CD14-positive monocyte (primary cell): ENCODE results near the gene ALDH2. TPM values are rescaled to one million over a fixed set of nuclear protein-coding genes. Genes with fewer than 3 reads are reported as not detected.
"Not testable (repeated sequence)": the region's sequence is repeated elsewhere in the genome, so short reads cannot be mapped to it uniquely, and the experiment has no call there.

Experiments used
- DNase-seq, 3 donors: peaks; one replicate each; pipeline ENCODE4 v3.0.0-alpha.2; 2011 to 2022
- H2AFZ ChIP-seq: 2 replicates; pipeline ENCODE4 v1.6.0; 2012; ENCODE audit warnings: mild to moderate bottlenecking, low read depth, low read length, inconsistent platforms; ENCODE audit not compliant: insufficient read depth, poor library complexity, severe bottlenecking
- H3K27ac ChIP-seq, 2 donors: 1 replicate in 1 of 2; 2 replicates in 1 of 2; pipeline ENCODE4 v1.5.1; 2012 to 2013; ENCODE audit warnings: low read length in 2 of 2, control low read depth in 1 of 2, inconsistent platforms in 1 of 2, low read depth in 1 of 2, mild to moderate bottlenecking in 1 of 2
- H3K27me3 ChIP-seq, 2 donors: one replicate each; pipeline versions ENCODE4 v1.6.0 to v1.6.1; 2011 to 2013; ENCODE audit warnings: low read length in 2 of 2; ENCODE audit not compliant: control insufficient read depth in 2 of 2, insufficient read depth in 2 of 2
- H3K36me3 ChIP-seq, 2 donors: replicated peaks in 1 of 2; 1 replicate in 1 of 2; 2 replicates in 1 of 2; pipeline versions ENCODE4 v1.5.1 to v1.6.1; 2012 to 2013; ENCODE audit warnings: low read length in 2 of 2, control low read depth in 1 of 2, inconsistent platforms in 1 of 2, mild to moderate bottlenecking in 1 of 2; ENCODE audit not compliant: insufficient read depth in 2 of 2, control insufficient read depth in 1 of 2
- H3K4me1 ChIP-seq, 2 donors: 1 replicate in 1 of 2; 2 replicates in 1 of 2; pipeline versions ENCODE4 v1.5.1 to v1.6.1; 2012 to 2013; ENCODE audit warnings: low read length in 2 of 2, control low read depth in 1 of 2, inconsistent platforms in 1 of 2, mild to moderate bottlenecking in 1 of 2, moderate library complexity in 1 of 2; ENCODE audit not compliant: insufficient read depth in 2 of 2, control insufficient read depth in 1 of 2
- H3K4me2 ChIP-seq: replicated peaks from 2 replicates; pipeline ENCODE3; 2012; ENCODE audit warnings: low read length, moderate library complexity, mild to moderate bottlenecking; ENCODE audit not compliant: poor library complexity, severe bottlenecking; ENCODE audit errors: extremely low read depth
- H3K4me3 ChIP-seq, 3 experiments: fragments of 200-600 bp in 1 of 3; sonication (generic) in 1 of 3; replicated peaks in 1 of 3; 1 replicate in 2 of 3; 2 replicates in 1 of 3; pipeline ENCODE4 v1.5.1; 2011 to 2013; ENCODE audit warnings: low read length in 3 of 3, mild to moderate bottlenecking in 3 of 3, control low read depth in 2 of 3, low read depth in 2 of 3, inconsistent platforms in 1 of 3, moderate library complexity in 1 of 3
- H3K79me2 ChIP-seq: 2 replicates; pipeline ENCODE4 v1.6.0; 2012; ENCODE audit warnings: mild to moderate bottlenecking, control low read depth, inconsistent platforms, low read length, moderate library complexity; ENCODE audit not compliant: insufficient read depth
- H3K9ac ChIP-seq: 2 replicates; pipeline ENCODE4 v1.6.0; 2017; ENCODE audit warnings: low read length, mild to moderate bottlenecking; ENCODE audit not compliant: insufficient read depth, poor library complexity, severe bottlenecking
- H3K9me3 ChIP-seq, 2 donors: replicated peaks in 1 of 2; 1 replicate in 1 of 2; 2 replicates in 1 of 2; pipeline versions ENCODE4 v1.5.1 to v1.6.1; 2012 to 2013; ENCODE audit warnings: low read length in 2 of 2, control low read depth in 1 of 2; ENCODE audit not compliant: control insufficient read depth in 1 of 2, insufficient read depth in 1 of 2
- H4K20me1 ChIP-seq: 2 replicates; pipeline ENCODE4 v1.6.0; 2012; ENCODE audit warnings: mild to moderate bottlenecking, low read length, control low read depth, moderate library complexity; ENCODE audit not compliant: insufficient read depth
- H3K27ac Mint-ChIP-seq, 7 donors: one replicate each; pipeline ENCODE4 v1.8.0; 2020; ENCODE audit warnings: mild to moderate bottlenecking in 7 of 7, mixed read lengths in 7 of 7, moderate library complexity in 6 of 7, inconsistent platforms in 2 of 7
- H3K27me3 Mint-ChIP-seq, 3 donors: one replicate each; pipeline ENCODE4 v1.8.0; 2021 to 2022; ENCODE audit warnings: low read depth in 3 of 3, mild to moderate bottlenecking in 3 of 3, mixed read lengths in 3 of 3, moderate library complexity in 3 of 3, inconsistent platforms in 1 of 3
- H3K36me3 Mint-ChIP-seq, 2 donors: one replicate each; pipeline ENCODE4 v1.8.0; 2020; ENCODE audit warnings: mixed read lengths in 2 of 2, inconsistent platforms in 1 of 2, mild to moderate bottlenecking in 1 of 2
- H3K4me1 Mint-ChIP-seq: one replicate; pipeline ENCODE4 v1.8.0; 2020; ENCODE audit warnings: mild to moderate bottlenecking, mixed read lengths
- H3K4me3 Mint-ChIP-seq, 2 donors: one replicate each; pipeline ENCODE4 v1.8.0; 2020; ENCODE audit warnings: mild to moderate bottlenecking in 2 of 2, mixed read lengths in 2 of 2, moderate library complexity in 1 of 2
- H3K9me3 Mint-ChIP-seq, 7 donors: one replicate each; pipeline ENCODE4 v1.8.0; 2020 to 2022; ENCODE audit warnings: mixed read lengths in 7 of 7, mild to moderate bottlenecking in 6 of 7, moderate library complexity in 6 of 7, inconsistent platforms in 2 of 7
- WGBS: methylation state at CpG from one replicate; pipeline ENCODE4 v1.1.5; 2013; ENCODE audit warnings: missing lambda C conversion rate; ENCODE audit not compliant: insufficient coverage; 5-methylcytosine and 5-hydroxymethylcytosine counted together
- intact Hi-C, 2 donors: fragments of 100-400 bp; cut with micrococcal nuclease; formaldehyde crosslinking; loops; one replicate each; pipeline versions ENCODE4 v1.15.0 to v1.15.1; 2023
- polyA plus RNA-seq, 3 donors: library from polyadenylated mRNA; depleted of rRNA in 1 of 3; unstranded in 2 of 3; stranded (reverse) in 1 of 3; fragments of 300-500 nt in 2 of 3; fragments of >200 nt in 1 of 3; fragmentation: Illumina TruSeq in 2 of 3; gene quantifications; 1 replicate in 2 of 3; 2 replicates in 1 of 3; pipeline ENCODE4 v1.2.3, GENCODE V29; 2012 to 2021
- TF ChIP-seq, protein P1 (sequence below): fragments of 200-600 bp; IDR thresholded peaks from one replicate; pipeline ENCODE4 v1.8.0; 2022; ENCODE audit warnings: antibody characterized with exemption, mild to moderate bottlenecking

The ALDH2 gene
- polyA plus RNA-seq, 3 donors, result 272 to 404 (median 384) TPM

- no peak for DNase-seq
- H3K4me1 Mint-ChIP-seq, result peaks cover 56% of the 10 kb centered on the region
- Histone ChIP-seq H3K9me3 (no peaks in the 10 kb centered on the region), H2AFZ (no peak overlapping the region), H3K27ac (no peak overlapping the region), H3K27me3 (no peaks in the 10 kb centered on the region), H3K79me2 (no peaks in the 10 kb centered on the region), H3K9ac (no peak overlapping the region), H3K4me1 (peaks cover 26 to 27% of the 10 kb centered on the region in 2 donors), H3K4me3 (no peak overlapping the region), H3K4me2 (no peak overlapping the region), H4K20me1 (no peaks in the 10 kb centered on the region), H3K36me3 (peaks cover 7 to 12% of the 10 kb centered on the region in 2 donors)
- peak overlapping the region in 1 of 7 donors; percentile 24 for H3K27ac Mint-ChIP-seq
- H3K4me3 Mint-ChIP-seq, result no peak overlapping the region
- no CpG with 5 or more reads among the region's 5 CpGs for WGBS
- H3K9me3 Mint-ChIP-seq, result no peaks in the 10 kb centered on the region
- intact Hi-C loops, result no loop called here
- H3K36me3 Mint-ChIP-seq, result peaks cover 22% of the 10 kb centered on the region in 2 donors
- H3K27me3 Mint-ChIP-seq, result peaks cover 1 to 7% (median 6%) of the 10 kb centered on the region in 3 donors
- TF ChIP-seq, protein P1, sequence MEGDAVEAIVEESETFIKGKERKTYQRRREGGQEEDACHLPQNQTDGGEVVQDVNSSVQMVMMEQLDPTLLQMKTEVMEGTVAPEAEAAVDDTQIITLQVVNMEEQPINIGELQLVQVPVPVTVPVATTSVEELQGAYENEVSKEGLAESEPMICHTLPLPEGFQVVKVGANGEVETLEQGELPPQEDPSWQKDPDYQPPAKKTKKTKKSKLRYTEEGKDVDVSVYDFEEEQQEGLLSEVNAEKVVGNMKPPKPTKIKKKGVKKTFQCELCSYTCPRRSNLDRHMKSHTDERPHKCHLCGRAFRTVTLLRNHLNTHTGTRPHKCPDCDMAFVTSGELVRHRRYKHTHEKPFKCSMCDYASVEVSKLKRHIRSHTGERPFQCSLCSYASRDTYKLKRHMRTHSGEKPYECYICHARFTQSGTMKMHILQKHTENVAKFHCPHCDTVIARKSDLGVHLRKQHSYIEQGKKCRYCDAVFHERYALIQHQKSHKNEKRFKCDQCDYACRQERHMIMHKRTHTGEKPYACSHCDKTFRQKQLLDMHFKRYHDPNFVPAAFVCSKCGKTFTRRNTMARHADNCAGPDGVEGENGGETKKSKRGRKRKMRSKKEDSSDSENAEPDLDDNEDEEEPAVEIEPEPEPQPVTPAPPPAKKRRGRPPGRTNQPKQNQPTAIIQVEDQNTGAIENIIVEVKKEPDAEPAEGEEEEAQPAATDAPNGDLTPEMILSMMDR, result no peak
Observed at GRCh38 chr12:111761099-111761498, 5.6 kb upstream of the ALDH2 start.

DNA sequence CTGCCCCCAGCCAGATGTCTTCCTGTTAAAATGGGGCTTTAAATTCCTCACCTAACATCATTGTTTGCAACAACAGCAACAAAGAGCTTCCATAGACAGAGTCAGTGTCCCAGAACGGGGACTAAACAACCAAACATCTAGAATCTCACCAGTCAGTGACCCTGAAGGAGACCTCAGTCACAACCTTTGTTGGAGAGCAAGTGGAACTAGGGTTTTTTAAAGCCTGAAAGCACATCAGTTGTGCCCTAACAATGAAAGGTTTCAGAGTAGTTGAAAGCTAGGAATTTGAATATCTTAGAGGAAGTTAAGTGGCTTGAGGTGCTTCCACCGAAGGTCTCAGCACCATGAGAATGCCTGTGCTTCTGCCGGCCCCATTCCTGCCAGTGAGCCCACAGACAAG, 5.0 kb upstream of the ALDH2 start:
- no peak overlapping the region for H3K4me3 Mint-ChIP-seq
- Histone ChIP-seq H3K27me3 (no peaks in the 10 kb centered on the region), H3K9me3 (no peaks in the 10 kb centered on the region), H2AFZ (no peak overlapping the region), H3K4me3 (no peak overlapping the region), H3K4me1 (peaks cover 31 to 32% of the 10 kb centered on the region in 2 donors), H3K4me2 (no peak overlapping the region), H3K79me2 (peaks cover 5% of the 10 kb centered on the region), H3K9ac (no peak overlapping the region), H3K36me3 (peaks cover 2 to 6% of the 10 kb centered on the region in 2 donors), H3K27ac (no peak overlapping the region), H4K20me1 (no peaks in the 10 kb centered on the region)
- intact Hi-C loops, result no loop called here
- H3K36me3 Mint-ChIP-seq, result peaks cover 16% of the 10 kb centered on the region in 2 donors
- H3K27ac Mint-ChIP-seq, result peak overlapping the region in 2 of 7 donors; percentile 2 to 52
- peaks cover 1 to 6% (median 5%) of the 10 kb centered on the region in 3 donors for H3K27me3 Mint-ChIP-seq
- no peaks in the 10 kb centered on the region for H3K9me3 Mint-ChIP-seq
- TF ChIP-seq, protein P1, result no peak
- peaks cover 59% of the 10 kb centered on the region for H3K4me1 Mint-ChIP-seq
- no peak for DNase-seq
- 0% methylated on average over 2 of the region's 3 CpGs for WGBS

GRCh38 chr12:111763552-111763951, 3.2 kb upstream of the ALDH2 start:
- Mint-ChIP-seq H3K4me1 (peaks cover 59% of the 10 kb centered on the region), H3K36me3 (peaks cover 8 to 11% of the 10 kb centered on the region in 2 donors)
- H3K4me2 ChIP-seq, H3K27me3 Mint-ChIP-seq, H3K27ac Mint-ChIP-seq, H3K36me3 ChIP-seq, H3K4me3 ChIP-seq, H3K9me3 ChIP-seq, H3K27me3 ChIP-seq, H3K27ac ChIP-seq, intact Hi-C loops, H3K4me3 Mint-ChIP-seq, H3K9ac ChIP-seq, H2AFZ ChIP-seq, H3K9me3 Mint-ChIP-seq, DNase-seq: not testable (repeated sequence)
- H3K79me2 ChIP-seq, result peaks cover 23% of the 10 kb centered on the region
- H3K4me1 ChIP-seq, result peaks cover 28 to 29% of the 10 kb centered on the region in 2 donors
- H4K20me1 ChIP-seq, result peaks cover 11% of the 10 kb centered on the region
- no CpG with 5 or more reads among the region's 10 CpGs for WGBS
